Measurements from ENCODE around the gene SEPTIN5. TPM values are rescaled to one million over a fixed set of nuclear protein-coding genes. Genes with fewer than 3 reads are reported as not detected.

SEPTIN5 gene
- total RNA-seq (2021), result 2.0 and 8.1 TPM in 2 replicates
- Bru-seq, nascent RNA, result not detected
- percentile 27 among the genes with signal in this experiment for BruChase-seq, experiment 1, labeled RNA remaining after a 2-hour chase
- percentile 20 among the genes with signal in this experiment for BruChase-seq, experiment 2, labeled RNA remaining after a 6-hour chase
- long read RNA-seq, partial matches to known transcripts, result 0 of 3 reads
- long read RNA-seq, other reads (novel, unspliced or antisense), result 1 of 3 reads

- ChIA-PET POLR2A (ENCODE audit: unreplicated experiment) (no interaction called here), CTCF (no interaction called here)
- no peaks in the 10 kb centered on the region for H3K36me3 ChIP-seq (ENCODE audit: low read depth)
These were observed at the start of gene SEPTIN5 for GRCh38 chr22:19714312-19715187. TSS of gene SEPTIN5 (plus strand) at chr22:19714503. CDS start at chr22:19714589, 86 bp downstream.

GRCh38 chr22:19664951-19665783 is 49.1 kb upstream of the SEPTIN5 start:
- BruUV-seq (replicated peaks), result no TSS peak
- Histone ChIP-seq H3K4me3 (no peak overlapping the region), H4K20me1 (ENCODE audit: insufficient read depth) (no peaks in the 10 kb centered on the region), H3K4me2 (no peak overlapping the region), H3K27ac (no peak overlapping the region), H2AFZ (no peak overlapping the region), H3K9me2 (ENCODE audit: insufficient read depth) (no peaks in the 10 kb centered on the region), H3K36me3 (ENCODE audit: low read depth) (no peaks in the 10 kb centered on the region), H3K4me1 (replicated peaks; ENCODE audit: insufficient read depth) (peaks cover 18% of the 10 kb centered on the region), H3K79me2 (ENCODE audit: low read depth) (no peaks in the 10 kb centered on the region), H3F3A (ENCODE audit: insufficient read depth, low read depth) (no peaks in the 10 kb centered on the region), H3K9me3 (ENCODE audit: insufficient read depth, low read depth) (no peaks in the 10 kb centered on the region), H3K27me3 (ENCODE audit: insufficient read depth, low read depth) (no peaks in the 10 kb centered on the region)
- DNase-seq, result no peak
- CTCF ChIA-PET, result interaction anchor here (0.5 kb wide), 1 partner anchor 244 kb away, joined by 9 read pairs; no protein-coding TSS in a partner anchor
- intact Hi-C loops (cut with micrococcal nuclease; ENCODE audit: unreplicated experiment), result no loop called here
- TF ChIP-seq CTCF (conservative IDR thresholded peaks at IDR 0.05) (no peak), EZH2 (IDR thresholded peaks at IDR 0.05; ENCODE audit: low read depth) (no peak)
- POLR2A ChIA-PET (ENCODE audit: unreplicated experiment), result interaction anchor here (0.5 kb wide), 1 partner anchor 18 kb away, joined by 11 read pairs; no protein-coding TSS in a partner anchor

More at GRCh38 chr22:19714312-19715187, at the start of gene SEPTIN5:
- peak within 1 kb of the TSS; percentile 52; the same call in 1 of the 2 replicates for H3K4me3 ChIP-seq
- H2AFZ ChIP-seq, result 0 out of 2 replicates have a peak within 1 kb of the TSS, but pooled peaks have one; percentile 27
- H3K9me2 ChIP-seq (ENCODE audit: insufficient read depth), result no peaks in the 10 kb centered on the region
- no peaks in the 10 kb centered on the region for H3K4me1 ChIP-seq (replicated peaks; ENCODE audit: insufficient read depth)
- no peak within 1 kb of the TSS for H3K27ac ChIP-seq
- BruUV-seq (replicated peaks), result no TSS peak
- H3K9me3 ChIP-seq (ENCODE audit: insufficient read depth, low read depth), result no peaks in the 10 kb centered on the region
- no peaks in the 10 kb centered on the region; the same call in 1 of the 2 replicates for H3K27me3 ChIP-seq (ENCODE audit: insufficient read depth, low read depth)
- intact Hi-C loops (cut with micrococcal nuclease; ENCODE audit: unreplicated experiment), result loop anchor here (2.0 to 5.0 kb wide), 2 partner anchors 37 to 82 kb away; no protein-coding TSS in a partner anchor
- H4K20me1 ChIP-seq (ENCODE audit: insufficient read depth), result no peaks in the 10 kb centered on the region
- peak within 1 kb of the TSS; percentile 74 for H3K4me2 ChIP-seq
- TF ChIP-seq CTCF (conservative IDR thresholded peaks at IDR 0.05) (no peak), EZH2 (IDR thresholded peaks at IDR 0.05; ENCODE audit: low read depth) (no peak)
- no peaks in the 10 kb centered on the region for H3K79me2 ChIP-seq (ENCODE audit: low read depth)
- no peaks in the 10 kb centered on the region for H3F3A ChIP-seq (ENCODE audit: insufficient read depth, low read depth)
- DNase-seq, result no peak

Data from PC-9 (cell line).